Head of caudate nucleus (tissue), 42 donors: ENCODE measurements around the gene PALLD.
"Not testable (repeated sequence)": the region's sequence is repeated elsewhere in the genome, so short reads cannot be mapped to it uniquely, and the experiment has no call there.

Experiments used
- DNase-seq, 42 donors: peaks; one replicate each; pipeline versions ENCODE4 v3.0.0 to v3.0.0-alpha.2; 2020 to 2021; ENCODE audit warnings: mixed read lengths in 7 of 42
- intact Hi-C: fragments of 100-400 bp; cut with DNase I; formaldehyde crosslinking; loops from one replicate; pipeline ENCODE4 v1.15.0; 2022

The PALLD gene

DNA sequence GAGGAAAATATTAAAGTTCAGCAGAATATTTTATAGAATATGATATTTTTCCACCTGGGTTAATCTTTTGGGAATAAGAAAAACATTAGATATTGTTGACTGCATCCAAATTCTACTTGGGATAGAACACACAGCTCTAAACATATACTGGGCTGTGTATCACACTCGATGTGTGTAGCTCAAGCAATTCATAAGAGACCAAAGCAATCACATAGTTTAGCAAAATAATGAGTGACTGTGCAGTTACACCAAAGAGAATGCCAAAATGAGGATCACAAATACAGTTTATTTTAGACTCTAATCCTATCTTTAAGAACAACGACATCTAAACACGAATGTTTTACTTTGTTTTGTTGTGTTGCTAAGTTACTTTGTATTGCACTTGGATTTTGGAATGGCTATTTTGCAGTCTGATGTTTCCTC is 412.0 kb downstream of the PALLD start:
- intact Hi-C loops = no loop called here
- DNase-seq = no peak

- intact Hi-C loops = no loop called here
- no peak for DNase-seq
Observed at GRCh38 chr4:168914095-168914494, 417.2 kb downstream of the PALLD start.

- peak in 1 of 42 donors; percentile 25 for DNase-seq
- intact Hi-C loops = no loop called here
Observed at GRCh38 chr4:168917138-168917779, 420.4 kb downstream of the PALLD start.

DNA sequence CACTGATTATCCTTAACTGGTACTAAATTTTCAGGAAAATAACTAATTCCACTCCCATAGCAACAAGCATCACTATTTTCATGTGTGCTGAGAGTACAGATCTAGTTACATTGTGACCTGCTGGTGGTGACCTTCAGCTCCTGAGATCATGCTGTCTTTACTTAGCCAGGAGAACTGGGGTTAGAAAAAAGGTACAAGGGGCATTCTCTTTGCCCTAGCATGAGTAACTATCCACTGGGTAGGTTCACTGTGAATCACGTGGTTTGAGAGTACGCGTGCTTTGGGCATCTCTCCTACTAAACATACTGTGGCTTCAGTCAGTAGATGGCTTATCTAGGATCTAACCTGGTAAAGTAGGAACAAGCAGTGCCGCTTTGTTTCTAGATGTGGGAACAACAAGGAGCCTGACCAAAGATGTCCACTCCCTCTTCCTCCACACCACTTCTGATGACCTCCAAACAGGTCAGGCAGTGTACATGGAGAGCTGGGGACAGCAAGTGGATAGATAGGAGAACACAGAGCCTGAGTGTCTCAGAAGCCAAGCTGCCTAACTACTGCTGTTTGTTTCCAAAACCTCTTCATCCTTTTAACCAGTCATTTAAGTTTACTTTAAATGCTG is 423.0 kb downstream of the PALLD start:
- intact Hi-C loops = loop anchor here (5.0 to 10.0 kb wide), 3 partner anchors 92 to 567 kb away; partner anchors contain the start of gene CBR4
- DNase-seq = no peak

DNA sequence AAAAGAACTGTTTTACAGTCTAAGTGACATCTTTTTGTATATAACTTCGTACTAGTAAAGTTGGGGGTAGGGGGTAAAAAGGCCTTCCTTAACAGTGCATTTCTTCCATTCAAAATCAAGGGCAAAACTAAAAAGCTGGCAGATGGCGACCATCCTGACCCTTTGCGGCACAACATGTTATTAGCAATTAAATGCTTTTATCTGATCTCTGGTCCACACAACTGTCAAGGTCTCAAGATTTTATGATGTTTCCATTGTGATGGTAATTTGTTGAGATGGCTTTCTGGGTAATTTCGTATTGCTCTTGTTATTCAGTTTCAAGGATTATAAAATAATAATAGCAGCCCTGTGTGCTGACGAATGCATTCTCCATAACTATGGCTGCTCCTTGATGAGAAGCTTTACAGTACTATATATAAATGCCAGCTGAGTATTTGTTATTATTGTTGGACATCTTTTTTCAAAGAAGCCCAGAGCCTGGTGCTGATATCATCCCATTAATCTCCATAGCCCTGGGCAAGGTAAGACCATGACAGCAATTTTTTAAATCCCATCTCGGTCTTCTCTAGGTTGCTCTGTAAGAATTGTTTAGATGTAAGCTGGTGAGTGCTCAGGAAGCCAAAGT is 423.7 kb downstream of the PALLD start:
- intact Hi-C loops = loop anchor here (5.0 to 10.0 kb wide), 3 partner anchors 92 to 567 kb away; partner anchors contain the start of gene CBR4

DNA sequence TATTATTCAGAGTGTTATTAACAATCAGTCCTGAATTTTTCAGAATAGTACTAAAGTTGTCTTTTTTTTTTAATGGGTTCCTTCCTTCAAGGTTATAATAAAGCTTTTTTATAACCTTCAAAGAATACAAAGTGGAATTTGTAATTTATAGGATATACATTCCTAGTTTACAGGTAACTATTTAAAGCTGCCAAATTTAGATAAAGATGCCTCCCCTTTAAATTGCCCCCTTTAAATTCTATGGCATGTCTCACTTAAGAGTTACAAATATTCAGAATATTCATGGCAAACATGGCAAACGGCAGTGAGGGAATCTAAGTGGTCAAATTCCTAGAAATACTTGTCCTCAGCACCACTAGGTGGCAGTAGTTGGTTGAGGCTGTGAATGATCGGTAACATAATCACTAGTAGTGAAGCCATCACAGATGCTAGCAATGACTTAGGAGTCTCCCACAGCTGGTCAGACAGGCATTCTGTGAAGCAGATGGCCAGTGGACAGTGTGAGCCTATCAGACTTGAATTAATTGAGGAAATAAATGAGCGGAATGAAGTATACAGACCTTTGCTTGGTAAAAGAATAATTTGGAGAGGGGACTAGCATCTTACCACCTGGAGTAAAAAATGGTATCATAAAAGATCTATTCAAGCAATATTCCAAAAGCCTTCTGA is 426.8 kb downstream of the PALLD start:
- peak in 39 of 42 donors; percentile 19 to 89 (median 69) for DNase-seq
- intact Hi-C loops = loop anchor here (5.0 to 10.0 kb wide), 3 partner anchors 89 to 564 kb away; partner anchors contain the start of gene CBR4

More for the DNA sequence above, 423.7 kb downstream of the PALLD start:
- no peak for DNase-seq

DNA sequence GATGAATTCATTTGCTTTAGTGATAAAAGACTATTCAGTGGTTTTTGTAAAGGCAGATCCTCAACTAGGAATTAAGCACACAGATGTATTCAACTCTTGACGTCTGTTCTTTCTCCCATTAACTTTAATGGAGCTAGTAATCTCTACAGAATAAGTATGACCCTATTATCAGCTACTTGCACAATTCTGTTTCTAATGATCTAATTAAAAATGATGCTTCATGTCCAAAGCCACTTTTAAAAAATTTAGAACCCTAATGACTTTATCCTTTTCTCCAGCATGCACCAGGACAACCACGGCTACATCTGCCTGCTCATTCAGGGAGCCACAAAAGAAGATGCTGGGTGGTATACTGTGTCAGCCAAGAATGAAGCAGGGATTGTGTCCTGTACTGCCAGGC is 427.8 kb downstream of the PALLD start:
- DNase-seq = no peak
- intact Hi-C loops = loop anchor here (5.0 to 10.0 kb wide), 3 partner anchors 88 to 563 kb away; partner anchors contain the start of gene CBR4

DNA sequence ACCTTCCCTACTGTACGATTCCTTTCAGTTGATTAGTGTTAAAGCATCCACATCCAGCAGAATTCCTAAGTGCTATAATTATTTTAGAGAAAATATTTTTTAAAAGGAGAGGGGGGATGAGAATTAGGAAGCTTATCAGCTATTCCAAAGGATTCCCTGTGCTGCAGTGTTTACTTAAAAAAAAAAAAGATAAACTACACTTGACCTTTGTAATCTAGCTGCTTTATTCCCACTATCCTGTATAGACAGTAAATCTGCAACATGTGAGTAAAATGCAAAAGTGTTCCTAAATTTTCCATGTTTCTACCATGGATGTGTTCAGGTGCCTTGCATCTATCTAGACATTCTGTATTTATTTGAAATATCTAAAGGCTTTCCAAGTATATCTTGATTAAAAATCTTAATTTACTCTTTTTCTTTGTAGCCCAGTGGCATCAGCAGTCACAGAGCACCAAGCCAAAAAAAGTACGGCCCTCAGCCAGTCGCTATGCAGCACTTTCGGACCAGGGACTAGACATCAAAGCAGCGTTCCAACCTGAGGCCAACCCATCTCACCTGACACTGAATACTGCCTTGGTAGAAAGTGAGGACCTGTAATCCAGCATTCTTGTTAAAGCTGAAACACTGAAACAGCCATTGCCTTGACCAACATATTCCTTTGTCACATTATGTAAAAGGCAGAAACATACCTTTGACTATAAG is 429.1 kb downstream of the PALLD start:
- no peak for DNase-seq
- intact Hi-C loops = loop anchor here (10.0 kb wide), 1 partner anchor 411 kb away; no protein-coding TSS in a partner anchor

DNA sequence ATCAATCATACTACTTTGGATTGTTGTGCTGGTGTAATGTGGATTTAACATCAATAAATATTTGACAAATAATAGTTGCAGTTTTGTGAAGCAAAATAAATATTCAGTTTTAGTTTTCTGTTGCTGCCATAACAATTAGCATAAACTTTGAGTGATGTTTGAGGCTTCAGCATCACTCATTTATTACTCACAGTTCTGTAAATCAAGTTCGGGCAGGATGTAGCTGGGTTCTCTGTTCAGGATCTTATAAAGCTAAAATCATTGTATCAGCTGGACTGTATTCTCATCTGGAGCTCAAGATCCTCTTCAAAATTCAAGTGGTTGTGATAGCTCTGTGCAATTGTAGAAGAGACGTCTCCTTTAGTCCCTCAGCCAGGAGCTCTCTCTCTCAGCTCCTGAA is 431.5 kb downstream of the PALLD start:
- intact Hi-C loops = loop anchor here (10.0 kb wide), 1 partner anchor 414 kb away; no protein-coding TSS in a partner anchor
- DNase-seq = no peak

DNA sequence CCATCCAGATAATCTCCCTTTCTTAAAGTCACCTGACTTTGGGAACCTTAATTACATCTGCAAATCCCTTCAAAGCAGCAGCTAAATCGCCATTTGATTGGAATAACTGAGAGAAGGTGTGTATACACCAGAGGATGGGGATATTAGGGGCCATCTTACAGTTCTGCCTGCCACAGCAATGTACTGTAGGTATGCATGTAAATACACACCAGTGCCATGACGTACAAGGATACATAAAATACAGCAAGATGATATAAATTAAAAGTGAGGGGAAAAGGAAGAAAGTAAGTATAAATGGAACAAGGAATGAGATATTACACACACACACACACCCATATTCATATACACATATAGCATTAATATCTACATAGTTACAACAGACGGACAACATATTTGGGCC is 432.0 kb downstream of the PALLD start:
- no peak for DNase-seq
- intact Hi-C loops = loop anchor here (10.0 kb wide), 1 partner anchor 414 kb away; no protein-coding TSS in a partner anchor

GRCh38 chr4:168930413-168931196 is 433.8 kb downstream of the PALLD start:
- intact Hi-C loops = no loop called here

DNA sequence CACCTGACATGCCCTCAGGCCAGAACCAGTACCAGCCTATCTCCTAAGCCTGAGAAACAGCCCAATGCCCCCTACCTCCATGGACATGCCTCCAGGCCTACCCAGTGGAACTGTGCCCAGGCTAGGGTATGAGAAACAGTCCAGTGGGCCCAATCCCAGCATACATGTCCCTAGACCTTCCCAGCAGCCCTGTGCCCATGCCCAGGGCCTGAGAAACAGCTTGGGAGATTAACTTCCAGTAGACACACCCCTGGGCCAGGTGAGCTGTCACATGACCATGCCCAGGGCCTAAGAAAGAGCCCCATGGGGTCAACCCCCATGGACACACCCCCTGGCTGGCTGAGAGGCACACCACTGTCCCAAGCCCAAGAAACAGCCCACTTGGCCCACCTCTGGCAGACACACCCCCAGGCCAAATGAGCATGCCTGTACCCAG is 434.4 kb downstream of the PALLD start:
- intact Hi-C loops = no loop called here
- DNase-seq = no peak

More at GRCh38 chr4:168930413-168931196, 433.8 kb downstream of the PALLD start:
- no peak for DNase-seq

DNA sequence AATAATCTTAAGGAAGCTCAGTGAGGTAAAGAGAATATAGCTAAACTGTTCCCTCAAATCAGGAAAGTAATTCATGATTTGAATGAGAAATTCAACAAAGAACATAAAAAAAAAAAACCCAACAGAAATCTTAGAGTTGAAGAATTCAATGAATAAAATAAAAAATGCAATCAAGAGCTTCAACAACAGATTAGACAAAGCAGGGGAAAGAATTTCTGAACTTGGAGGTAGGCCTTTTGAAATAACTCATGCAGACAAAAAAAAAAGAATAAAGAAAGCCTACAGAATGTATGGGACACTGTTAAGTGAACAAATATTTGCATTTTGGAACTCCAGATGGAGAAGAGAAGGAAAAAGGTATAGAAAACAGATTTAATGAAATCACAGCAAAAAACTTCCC is 435.3 kb downstream of the PALLD start:
- DNase-seq = no peak
- intact Hi-C loops = no loop called here

- intact Hi-C loops = no loop called here
Observed at GRCh38 chr4:168933423-168933822, 436.6 kb downstream of the PALLD start.

DNA sequence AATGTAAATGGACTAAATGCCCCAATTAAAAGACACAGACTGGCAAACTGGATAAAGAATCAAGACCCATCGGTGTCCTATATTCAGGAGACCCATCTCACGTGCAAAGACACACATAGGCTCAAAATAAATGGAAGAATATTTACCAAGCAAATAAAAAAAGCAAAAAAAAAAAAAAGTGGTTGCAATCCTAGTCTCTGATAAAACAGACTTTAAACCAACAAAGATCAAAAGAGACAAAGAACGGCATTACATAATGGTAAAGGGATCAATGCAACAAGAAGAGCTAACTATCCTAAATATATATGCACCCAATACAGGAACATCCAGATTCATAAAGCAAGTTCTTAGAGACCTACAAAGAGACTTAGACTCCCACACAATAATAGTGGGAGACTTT is 440.6 kb downstream of the PALLD start:
- intact Hi-C loops = not testable (repeated sequence)

More at GRCh38 chr4:168933423-168933822, 436.6 kb downstream of the PALLD start:
- no peak for DNase-seq

DNA sequence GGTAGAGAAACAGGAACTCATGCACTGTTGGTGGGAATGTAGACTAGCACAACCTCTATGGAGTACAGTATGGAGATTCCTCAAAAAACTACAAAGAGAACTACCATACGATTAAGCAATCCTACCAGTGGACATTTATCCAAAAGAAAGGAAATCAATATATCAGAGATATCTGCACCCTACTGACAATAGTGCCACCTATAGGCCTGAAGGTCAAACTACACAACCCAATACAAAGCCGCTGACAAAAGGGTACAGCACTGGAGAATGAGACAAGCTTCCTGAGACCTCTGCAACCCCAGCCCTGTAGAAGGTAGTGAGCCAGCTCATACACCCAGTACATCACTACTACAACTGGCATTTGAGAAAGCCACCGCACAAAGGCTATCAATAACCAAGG is 446.1 kb downstream of the PALLD start:
- intact Hi-C loops = no loop called here
- DNase-seq = no peak

More for the DNA sequence above, 440.6 kb downstream of the PALLD start:
- DNase-seq = not testable (repeated sequence)

DNA sequence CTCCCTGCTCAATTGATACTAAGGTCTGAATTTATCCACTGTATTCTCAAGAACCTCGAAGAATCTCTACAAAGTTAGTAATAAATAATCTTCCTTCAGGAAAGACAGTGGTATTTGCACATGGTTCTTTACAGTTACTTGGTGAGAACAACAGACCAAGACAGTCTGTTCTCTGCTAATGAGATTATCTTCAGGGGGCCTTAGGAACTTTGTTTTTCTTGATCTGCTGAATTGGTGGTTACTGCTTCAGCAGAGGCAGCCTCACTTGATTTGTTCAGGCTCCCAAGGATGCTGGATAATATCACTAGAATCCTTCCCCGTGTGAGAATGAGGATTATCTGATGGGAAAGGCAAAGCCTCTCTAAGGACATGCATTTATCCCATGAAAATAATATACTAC is 448.4 kb downstream of the PALLD start:
- intact Hi-C loops = no loop called here
- no peak for DNase-seq

GRCh38 chr4:168952821-168953246 is 456.0 kb downstream of the PALLD start:
- DNase-seq, intact Hi-C loops: not testable (repeated sequence)
